IPS-18c (cell line): Measurements from ENCODE around the gene OR9Q1.
"Not testable (repeated sequence)": the region's sequence is repeated elsewhere in the genome, so short reads cannot be mapped to it uniquely, and the experiment has no call there.

Experiments used
- H3K4me3 ChIP-seq: 2 replicates; pipeline ENCODE4 v1.7.0; 2013; ENCODE audit warnings: low read depth, mild to moderate bottlenecking, low read length, moderate library complexity; ENCODE audit not compliant: insufficient read depth
- H3K9me3 ChIP-seq: one replicate; pipeline ENCODE4 v1.6.1; 2013; ENCODE audit warnings: mild to moderate bottlenecking, low read length, moderate library complexity; ENCODE audit not compliant: control insufficient read depth, insufficient read depth

Gene OR9Q1

GRCh38 chr11:58179648-58180047 is 156.0 kb downstream of the OR9Q1 start:
- Histone ChIP-seq H3K4me3 (no peak overlapping the region), H3K9me3 (no peaks in the 10 kb centered on the region)

- H3K4me3 ChIP-seq, result no peak overlapping the region
- H3K9me3 ChIP-seq, result no peaks in the 10 kb centered on the region
Measured at GRCh38 chr11:58186938-58187337, 163.3 kb downstream of the OR9Q1 start.

GRCh38 chr11:58188770-58189169 is 165.1 kb downstream of the OR9Q1 start, which contains the start of gene OR9Q2:
TSS of gene OR9Q2 (plus strand) at chr11:58189070. CDS start at chr11:58190491, 1,421 bp downstream.
- Histone ChIP-seq H3K4me3 (no peak within 1 kb of the TSS), H3K9me3 (no peaks in the 10 kb centered on the region)

- H3K9me3 ChIP-seq, result no peaks in the 10 kb centered on the region
- no peak overlapping the region for H3K4me3 ChIP-seq
Measured at GRCh38 chr11:58192229-58192628, 168.5 kb downstream of the OR9Q1 start.

- no peak overlapping the region for H3K4me3 ChIP-seq
- H3K9me3 ChIP-seq, result no peaks in the 10 kb centered on the region
Measured at GRCh38 chr11:58193391-58193790, 169.7 kb downstream of the OR9Q1 start.

- H3K9me3 ChIP-seq, result no peaks in the 10 kb centered on the region
Measured at GRCh38 chr11:58195939-58196338, 172.3 kb downstream of the OR9Q1 start.

GRCh38 chr11:58199271-58199670 is 175.6 kb downstream of the OR9Q1 start:
- no peak overlapping the region for H3K4me3 ChIP-seq

More at GRCh38 chr11:58195939-58196338, 172.3 kb downstream of the OR9Q1 start:
- no peak overlapping the region for H3K4me3 ChIP-seq

GRCh38 chr11:58204042-58204441 is 180.4 kb downstream of the OR9Q1 start, which contains the start of gene OR1S2:
TSS of gene OR1S2 (minus strand) at chr11:58204142. CDS start at chr11:58204142, 0 bp downstream.
- no peak within 1 kb of the TSS for H3K4me3 ChIP-seq

More at GRCh38 chr11:58199271-58199670, 175.6 kb downstream of the OR9Q1 start:
- H3K9me3 ChIP-seq, result no peaks in the 10 kb centered on the region

GRCh38 chr11:58212420-58212819 is 188.7 kb downstream of the OR9Q1 start, which contains the start of gene OR1S1:
TSS of gene OR1S1 (plus strand) at chr11:58212720.
- H3K4me3 ChIP-seq, result not testable (repeated sequence)

More at GRCh38 chr11:58204042-58204441, 180.4 kb downstream of the OR9Q1 start, which contains the start of gene OR1S2:
- H3K9me3 ChIP-seq, result no peaks in the 10 kb centered on the region

GRCh38 chr11:58216476-58216875 is 192.8 kb downstream of the OR9Q1 start:
- no peaks in the 10 kb centered on the region for H3K9me3 ChIP-seq
- H3K4me3 ChIP-seq, result no peak overlapping the region

More at GRCh38 chr11:58212420-58212819, 188.7 kb downstream of the OR9Q1 start, which contains the start of gene OR1S1:
- not testable (repeated sequence) for H3K9me3 ChIP-seq

GRCh38 chr11:58222721-58223120 is 199.0 kb downstream of the OR9Q1 start:
- H3K9me3 ChIP-seq, result no peaks in the 10 kb centered on the region
- no peak overlapping the region for H3K4me3 ChIP-seq

- Histone ChIP-seq H3K4me3 (no peak overlapping the region), H3K9me3 (no peaks in the 10 kb centered on the region)
Measured at GRCh38 chr11:58227956-58228615, 204.4 kb downstream of the OR9Q1 start.
